Heart left ventricle (tissue), 16 donors: ENCODE results near the gene PLEKHG4B. TPM values are rescaled to one million over a fixed set of nuclear protein-coding genes. Genes with fewer than 3 reads are reported as not detected.
"Not testable (repeated sequence)": the region's sequence is repeated elsewhere in the genome, so short reads cannot be mapped to it uniquely, and the experiment has no call there.

Experiments
- ATAC-seq, 4 donors: fragments of 200-7000 bp; cut with Tn5 transposase; one replicate each; pipeline ENCODE4 v1.9.1; 2020 to 2022; ENCODE audit warnings: moderate library complexity in 4 of 4, mild to moderate bottlenecking in 3 of 4, moderate number of reproducible peaks in 1 of 4
- DNase-seq, 5 donors: peaks; one replicate each; pipeline ENCODE4 v3.0.0-alpha.2; 2020
- H3K27ac ChIP-seq, 12 donors: fragments of 200-600 bp; sonication (generic) in 4 of 12; one replicate each; pipeline versions ENCODE4 v1.5.0 to v1.8.0; 2016 to 2022; ENCODE audit warnings: mild to moderate bottlenecking in 2 of 12
- H3K27me3 ChIP-seq, 9 donors: fragments of 200-600 bp; sonication (generic) in 2 of 9; one replicate each; pipeline versions ENCODE4 v1.5.1 to v1.8.0; 2016 to 2022; ENCODE audit warnings: mild to moderate bottlenecking in 3 of 9
- H3K36me3 ChIP-seq, 9 donors: fragments of 200-600 bp; sonication (generic) in 2 of 9; one replicate each; pipeline versions ENCODE4 v1.5.0 to v1.8.0; 2018 to 2022; ENCODE audit warnings: mild to moderate bottlenecking in 2 of 9
- H3K4me1 ChIP-seq, 12 donors: fragments of 200-600 bp; sonication (generic) in 4 of 12; one replicate each; pipeline versions ENCODE4 v1.5.0 to v1.8.0; 2016 to 2022; ENCODE audit warnings: mild to moderate bottlenecking in 3 of 12
- H3K4me3 ChIP-seq, 12 donors: fragments of 200-600 bp; sonication (generic) in 4 of 12; one replicate each; pipeline versions ENCODE4 v1.5.0 to v1.8.0; 2017 to 2022; ENCODE audit warnings: mild to moderate bottlenecking in 9 of 12, moderate library complexity in 4 of 12
- H3K9me3 ChIP-seq, 12 donors: fragments of 200-600 bp; sonication (generic) in 4 of 12; one replicate each; pipeline versions ENCODE4 v1.5.0 to v1.8.0; 2016 to 2022; ENCODE audit warnings: mild to moderate bottlenecking in 1 of 12
- POLR2A ChIP-seq, 2 donors: fragments of 450-650 bp; IDR thresholded peaks; one replicate each; pipeline ENCODE4 v1.6.1; 2017; ENCODE audit warnings: antibody characterized with exemption in 2 of 2, mild to moderate bottlenecking in 2 of 2, moderate library complexity in 2 of 2
- WGBS, 4 donors: extraction: QIAGEN DNeasy Blood & Tissue Kit in 2 of 4; methylation state at CpG; one replicate each; pipeline versions ENCODE4 v1.1.5 to v1.1.7; 2013 to 2018; 5-methylcytosine and 5-hydroxymethylcytosine counted together
- intact Hi-C, 10 donors: fragments of 100-400 bp; cut with DNase I; formaldehyde crosslinking; loops; one replicate each; pipeline versions ENCODE4 v1.11.1 to v1.14.2; 2022
- polyA plus RNA-seq, 2 donors: library from polyadenylated mRNA; stranded (reverse); fragments of 200-250 nt; gene quantifications; one replicate each; pipeline ENCODE4 v1.2.3, GENCODE V29; 2013
- total RNA-seq, 9 donors: library from RNA; depleted of rRNA in 2 of 9; stranded (reverse); fragments of >200 nt in 2 of 9; fragmentation: NEBNext Ultra II Directional in 3 of 9; extraction: Animal tissue kit (Norgen Biotek cat#: 25700) in 3 of 9; gene quantifications; one replicate each; pipeline versions ENCODE4 v1.1.0 to v1.2.4, GENCODE V29; 2016 to 2023
- TF ChIP-seq, protein P1 (sequence below), 12 donors: fragments of 200-600 bp; sonication (generic) in 4 of 12; IDR thresholded peaks; one replicate each; pipeline versions ENCODE4 v1.5.0 to v1.8.0; 2018 to 2022; ENCODE audit warnings: antibody characterized with exemption in 12 of 12, mild to moderate bottlenecking in 5 of 12
- donor health status: ischemic (EF 13 %, LVEDD 7.1; RV severe dilation, severe dysfunction).
- donor health status: healthy with polysubstance abuse.
- donor health status: DM: no; HTN: yes; CAD: no.
- donor health status: DM: no; HTN: no; CAD: no.
- donor health status: ischemic (EF 25% LVEDD 6.9; RV normal size, moderate dysfunction).
- donor health status: ischemic (EF 25% LVEDD 5.7; RV mildly dilated, moderate dysfunction).
- donor health status: healthy.
- donor health status: DM: yes; HTN: yes; CAD: no.
- donor health status: ischemic (EF 35%, LVEDD 5.7; RV mildly dilated, moderate dysfunction).
- donor health status: nonischemic (EF 11% LVEDD 7.7; RV severe dilation, severe dysfunction).
- donor health status: DM: yes; HTN: yes; CAD: no.
- donor health status: PGD.
- donor health status: ischemic (EF 29% LVEDD 5.4; RV normal size, mild dysfunction).
- donor health status: nonischemic (EF 23%, LVEDD 6.1; RV moderate dilation, normal function).

PLEKHG4B gene
- total and polyA plus RNA-seq, 11 donors, result 0.03 to 0.34 (median 0.10) TPM; not detected in 7

GRCh38 chr5:54175-54730 lies 37.7 kb upstream of the PLEKHG4B start:
- intact Hi-C loops, result no loop called here
- peak overlapping the region in 11 of 12 donors; percentile 32 to 59 (median 50) for H3K4me3 ChIP-seq
- no peak for DNase-seq
- H3K36me3 ChIP-seq, result no peaks in the 10 kb centered on the region
- ATAC-seq, result no peak
- H3K4me1 ChIP-seq, result peaks cover 0 to 13% (median 4%) of the 10 kb centered on the region in 12 donors
- no peak overlapping the region for H3K27ac ChIP-seq
- no peak for TF ChIP-seq POLR2A (IDR thresholded peaks at IDR 0.05)
- TF ChIP-seq, protein P1, sequence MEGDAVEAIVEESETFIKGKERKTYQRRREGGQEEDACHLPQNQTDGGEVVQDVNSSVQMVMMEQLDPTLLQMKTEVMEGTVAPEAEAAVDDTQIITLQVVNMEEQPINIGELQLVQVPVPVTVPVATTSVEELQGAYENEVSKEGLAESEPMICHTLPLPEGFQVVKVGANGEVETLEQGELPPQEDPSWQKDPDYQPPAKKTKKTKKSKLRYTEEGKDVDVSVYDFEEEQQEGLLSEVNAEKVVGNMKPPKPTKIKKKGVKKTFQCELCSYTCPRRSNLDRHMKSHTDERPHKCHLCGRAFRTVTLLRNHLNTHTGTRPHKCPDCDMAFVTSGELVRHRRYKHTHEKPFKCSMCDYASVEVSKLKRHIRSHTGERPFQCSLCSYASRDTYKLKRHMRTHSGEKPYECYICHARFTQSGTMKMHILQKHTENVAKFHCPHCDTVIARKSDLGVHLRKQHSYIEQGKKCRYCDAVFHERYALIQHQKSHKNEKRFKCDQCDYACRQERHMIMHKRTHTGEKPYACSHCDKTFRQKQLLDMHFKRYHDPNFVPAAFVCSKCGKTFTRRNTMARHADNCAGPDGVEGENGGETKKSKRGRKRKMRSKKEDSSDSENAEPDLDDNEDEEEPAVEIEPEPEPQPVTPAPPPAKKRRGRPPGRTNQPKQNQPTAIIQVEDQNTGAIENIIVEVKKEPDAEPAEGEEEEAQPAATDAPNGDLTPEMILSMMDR (IDR thresholded peaks at IDR 0.05), result no peak
- no peaks in the 10 kb centered on the region for H3K9me3 ChIP-seq
- peaks cover 26 to 58% (median 30%) of the 10 kb centered on the region in 9 donors for H3K27me3 ChIP-seq
- WGBS, 4 donors, result 17 to 47% (median 19%) methylated on average over 9 to 20 of the region's 20 CpGs

DNA sequence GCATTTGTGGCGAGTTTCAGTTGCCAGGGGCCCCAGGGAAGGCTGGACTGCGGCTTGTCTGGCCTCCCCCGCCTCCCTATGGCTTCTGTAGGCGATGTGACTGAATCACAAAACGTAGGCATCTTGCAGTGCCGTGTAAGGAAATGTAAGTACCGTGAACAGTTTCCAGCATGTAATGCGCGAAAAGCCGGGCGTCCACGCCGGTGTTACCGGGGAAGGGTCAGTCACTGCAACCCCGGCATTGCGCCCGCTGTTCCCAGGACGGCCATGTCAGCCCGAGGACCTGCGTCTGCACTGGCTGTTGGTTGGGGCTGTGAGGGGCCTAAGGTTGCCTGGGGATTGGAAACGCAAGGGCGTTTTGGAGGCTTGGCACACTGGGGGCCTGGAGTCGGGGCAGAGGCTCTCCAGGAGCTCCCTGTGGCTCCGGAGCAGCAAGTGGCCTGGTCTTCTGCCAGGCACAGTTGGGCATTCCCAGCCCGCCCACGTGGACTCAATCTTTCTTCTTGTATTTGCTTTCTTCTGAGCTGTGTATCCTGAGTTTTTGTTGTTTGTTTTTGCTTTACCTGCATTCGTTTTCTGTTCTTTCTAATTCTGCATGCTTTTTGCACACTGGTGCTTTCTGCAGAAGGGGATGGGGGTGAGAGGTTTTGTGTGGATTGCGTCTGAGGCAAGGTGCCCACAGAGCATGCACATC lies 36.9 kb upstream of the PLEKHG4B start:
- intact Hi-C loops, result no loop called here
- ATAC-seq (no peak), DNase-seq (no peak)
- Histone ChIP-seq H3K36me3 (no peaks in the 10 kb centered on the region), H3K9me3 (no peaks in the 10 kb centered on the region), H3K4me3 (no peak overlapping the region), H3K4me1 (peaks cover 0 to 13% (median 4%) of the 10 kb centered on the region in 12 donors), H3K27me3 (peaks cover 26 to 58% (median 30%) of the 10 kb centered on the region in 9 donors), H3K27ac (no peak overlapping the region)
- TF ChIP-seq POLR2A (IDR thresholded peaks at IDR 0.05), result no peak
- TF ChIP-seq, protein P1 (IDR thresholded peaks at IDR 0.05), result no peak
- WGBS, 4 donors, result 88 to 90% (median 89%) methylated on average over 28 of the region's 28 CpGs

DNA sequence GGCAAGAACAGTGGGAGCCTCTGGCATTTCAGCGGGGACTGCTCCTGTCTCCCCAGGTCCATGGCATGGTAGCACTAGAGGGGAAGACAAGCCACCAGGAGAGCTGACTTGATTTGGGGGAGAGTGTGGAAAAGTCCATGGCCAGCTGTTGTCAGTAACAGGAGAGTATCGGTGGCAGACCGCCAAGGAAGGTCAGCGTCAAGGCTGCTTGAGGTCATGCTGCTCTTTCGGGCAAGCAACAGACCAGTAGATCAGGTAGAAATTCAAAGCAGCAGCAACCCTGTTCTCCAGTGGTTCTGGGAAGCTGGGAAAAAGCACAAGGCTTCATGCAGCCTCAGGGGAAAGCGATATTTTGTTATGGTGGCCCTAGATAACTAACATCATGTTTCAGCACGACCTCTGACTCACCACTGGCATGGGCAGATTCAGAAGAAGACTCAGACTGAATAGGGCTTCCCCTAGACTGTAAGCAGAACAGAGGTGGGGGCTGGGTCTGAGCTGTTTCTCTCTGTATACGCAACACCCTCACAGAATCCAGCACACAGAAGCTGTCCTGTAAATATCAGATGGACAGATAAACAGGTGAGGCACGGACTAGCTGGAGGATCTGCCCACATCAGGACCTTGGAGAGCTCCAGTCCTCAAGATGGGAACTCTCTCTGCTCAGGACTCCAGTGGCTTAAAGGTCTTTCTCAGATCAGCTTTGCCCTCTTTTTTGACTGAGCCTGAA lies 35.2 kb upstream of the PLEKHG4B start:
- TF ChIP-seq POLR2A (IDR thresholded peaks at IDR 0.05), result no peak
- TF ChIP-seq, protein P1 (IDR thresholded peaks at IDR 0.05), result no peak
- Histone ChIP-seq H3K4me3 (no peak overlapping the region), H3K27ac (no peak overlapping the region), H3K27me3 (peaks cover 25 to 54% (median 30%) of the 10 kb centered on the region in 9 donors), H3K36me3 (no peaks in the 10 kb centered on the region), H3K4me1 (peaks cover 0 to 13% (median 4%) of the 10 kb centered on the region in 12 donors), H3K9me3 (peaks cover 0 to 3% (median 0%) of the 10 kb centered on the region in 12 donors)
- intact Hi-C loops, result no loop called here
- whole genome bisulfite sequencing, 4 donors, result 63 to 71% (median 70%) methylated on average over 9 of the region's 9 CpGs
- DNase-seq, result no peak
- ATAC-seq, result no peak

DNA sequence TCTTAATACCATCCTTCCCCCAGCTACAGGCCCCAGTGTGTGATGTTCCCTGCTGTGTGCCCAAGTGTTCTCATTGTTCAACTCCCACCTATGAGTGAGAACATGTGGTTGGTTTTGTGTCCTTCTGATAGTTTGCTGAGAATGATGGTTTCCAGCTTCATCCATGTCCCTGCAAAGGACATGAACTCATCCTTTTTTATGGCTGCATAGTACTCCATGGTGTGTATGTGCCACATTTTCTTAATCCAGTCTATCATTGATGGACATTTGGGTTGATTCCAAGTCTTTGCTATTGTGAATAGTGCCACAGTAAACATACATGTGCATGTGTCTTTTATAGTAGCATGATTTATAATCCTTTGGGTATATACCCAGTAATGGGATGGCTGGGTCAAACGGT lies 31.7 kb upstream of the PLEKHG4B start:
- ATAC-seq, H3K27ac ChIP-seq, DNase-seq, intact Hi-C loops, H3K4me3 ChIP-seq, H3K9me3 ChIP-seq, H3K36me3 ChIP-seq, H3K4me1 ChIP-seq: not testable (repeated sequence)
- peaks cover 0 to 20% (median 2%) of the 10 kb centered on the region in 9 donors for H3K27me3 ChIP-seq
- 61 to 81% (median 70%) methylated on average over 1 of the region's 1 CpG for WGBS, 4 donors
